ENCODE measurements around the gene BAD. TPM values are rescaled to one million over a fixed set of nuclear protein-coding genes. Genes with fewer than 3 reads are reported as not detected.
A peak's percentile ranks its signal among the peaks of the same experiment; 100 is the strongest.

Gene BAD
- total and polyA plus RNA-seq, 10 of the 15 experiments (the other 5 are each of a cell fraction or from before 2014, with no cell fraction given) = 1.5 to 67.2 (median 39.6) TPM

DNA sequence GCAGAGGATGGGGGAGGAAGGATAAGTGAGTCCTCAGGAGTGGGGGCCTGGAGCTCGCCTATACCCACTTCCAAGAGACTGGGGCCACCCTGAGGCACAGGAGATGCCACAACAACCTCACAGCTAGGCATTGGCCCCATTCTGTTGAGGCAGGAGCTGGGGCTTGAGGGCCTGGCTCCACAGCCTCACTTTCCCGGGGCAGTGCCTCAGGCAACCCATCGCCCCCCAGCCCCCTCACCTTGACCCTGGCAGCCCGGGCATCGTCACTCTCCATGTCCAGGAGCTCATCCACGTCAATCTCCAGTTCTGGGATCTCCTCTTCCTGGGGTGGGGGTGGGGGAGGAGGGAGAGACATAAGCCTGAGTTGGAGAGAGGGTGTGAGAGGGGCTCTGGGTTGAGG is 39.5 kb downstream of the BAD start (continued):
- TF ChIP-seq, protein P1, sequence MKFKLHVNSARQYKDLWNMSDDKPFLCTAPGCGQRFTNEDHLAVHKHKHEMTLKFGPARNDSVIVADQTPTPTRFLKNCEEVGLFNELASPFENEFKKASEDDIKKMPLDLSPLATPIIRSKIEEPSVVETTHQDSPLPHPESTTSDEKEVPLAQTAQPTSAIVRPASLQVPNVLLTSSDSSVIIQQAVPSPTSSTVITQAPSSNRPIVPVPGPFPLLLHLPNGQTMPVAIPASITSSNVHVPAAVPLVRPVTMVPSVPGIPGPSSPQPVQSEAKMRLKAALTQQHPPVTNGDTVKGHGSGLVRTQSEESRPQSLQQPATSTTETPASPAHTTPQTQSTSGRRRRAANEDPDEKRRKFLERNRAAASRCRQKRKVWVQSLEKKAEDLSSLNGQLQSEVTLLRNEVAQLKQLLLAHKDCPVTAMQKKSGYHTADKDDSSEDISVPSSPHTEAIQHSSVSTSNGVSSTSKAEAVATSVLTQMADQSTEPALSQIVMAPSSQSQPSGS (IDR thresholded peaks at IDR 0.05; ENCODE audit: low read length) = no peak
- no peak for TF ChIP-seq CHD1 (IDR thresholded peaks at IDR 0.05; ENCODE audit: low read depth, low read length)
- TF ChIP-seq POLR2AphosphoS2 (IDR thresholded peaks at IDR 0.05; ENCODE audit: low read depth, low read length) = no peak
- no peak for TF ChIP-seq TARDBP (IDR thresholded peaks at IDR 0.05; ENCODE audit: borderline replicate concordance)

DNA sequence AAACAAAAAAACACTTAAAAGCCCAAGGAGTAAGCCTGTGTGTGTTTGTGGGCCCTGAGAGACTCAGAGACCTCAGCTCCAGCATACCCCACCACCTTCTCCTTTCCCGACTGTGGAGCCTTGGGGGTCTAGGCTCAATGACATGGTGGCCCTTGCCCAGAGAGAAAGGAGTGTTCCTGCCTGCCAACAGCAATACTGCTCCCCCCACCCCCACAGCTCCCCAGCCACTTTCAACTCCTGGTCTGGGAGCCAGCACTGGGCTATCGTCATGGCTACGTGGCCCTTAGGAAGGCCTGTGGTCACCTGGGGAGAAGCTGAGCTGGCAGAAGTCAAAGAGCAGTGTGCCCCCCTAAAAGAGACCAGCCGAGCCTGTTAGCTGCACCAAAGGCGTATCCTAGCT is 40.4 kb downstream of the BAD start:
- no peak for ATAC-seq

More for the DNA sequence above, 40.4 kb downstream of the BAD start:
- Histone ChIP-seq H3K9me3 (replicated peaks; ENCODE audit: control insufficient read depth, insufficient read depth, low read length) (no peaks in the 10 kb centered on the region), H3K79me2 (ENCODE audit: control insufficient read depth, insufficient read depth, low read length) (peaks cover 38% of the 10 kb centered on the region), H3K4me1 (ENCODE audit: control insufficient read depth, insufficient read depth, low read length) (peaks cover 25% of the 10 kb centered on the region), H3K27ac (ENCODE audit: control insufficient read depth, insufficient read depth) (no peak overlapping the region), H2AFZ (ENCODE audit: control insufficient read depth, low read depth, low read length) (no peak overlapping the region), H3K4me3 (no peak overlapping the region), H3K36me3 (ENCODE audit: control insufficient read depth in 2 of 2, insufficient read depth in 2 of 2, low read length in 1 of 2) (peaks cover 0 to 10% of the 10 kb centered on the region in 2 experiments; a peak in 2 of 4 replicates), H3K27me3 (replicated peaks in 1 of 2; ENCODE audit: control insufficient read depth in 2 of 2, insufficient read depth in 2 of 2, low read length in 1 of 2) (no peaks in the 10 kb centered on the region), H3K9ac (ENCODE audit: control insufficient read depth, insufficient read depth, low read length) (no peak overlapping the region), H3K4me2 (ENCODE audit: control insufficient read depth, insufficient read depth) (0 out of 2 replicates have a peak overlapping the region, but pooled peaks have one; percentile 10), H4K20me1 (ENCODE audit: control insufficient read depth, insufficient read depth) (no peaks in the 10 kb centered on the region)
- no TSS peak for BruUV-seq (replicated peaks)
- FAIRE-seq = no peak
- in situ Hi-C loops (cut with MboI) (loop anchor here (25.0 kb wide), 1 partner anchor 1618 kb away; the partner anchor contains the start of genes CFL1, EFEMP2 and MUS81), intact Hi-C loops (cut with micrococcal nuclease; ENCODE audit: unreplicated experiment) (no loop called here)
- ChIA-PET RAD21 (ENCODE audit: unreplicated experiment) (interaction anchor here (1.0 to 8.6 kb wide), 4 partner anchors 8 to 38 kb away, joined by 3 to 104 read pairs (median 10); partner anchors contain the start of genes FERMT3, NUDT22 and TRPT1), POLR2A (interaction anchor here (1.2 to 7.4 kb wide), 9 partner anchors 16 to 61 kb away, joined by 3 to 82 read pairs (median 5); partner anchors contain the start of genes BAD, DNAJC4, ESRRA and FERMT3), CTCF (interaction anchor here (1.0 to 6.2 kb wide), 7 partner anchors 7 to 111 kb away, joined by 3 to 66 read pairs (median 13); partner anchors contain the start of genes CATSPERZ, FERMT3, NUDT22 and PLCB3), SMC1A (ENCODE audit: uncharacterized antibody, unreplicated experiment) (interaction anchor here (0.8 to 5.0 kb wide), 2 partner anchors 16 to 38 kb away, joined by 3 to 40 read pairs; partner anchors contain the start of gene FERMT3)
- 63% methylated on average over 5 of the region's 5 CpGs for WGBS (ENCODE audit: insufficient coverage, insufficient replicate concordance, low lambda C conversion rate, missing lambda C conversion rate)
- no peak for DNase-seq (ENCODE audit: low read depth, low spot score)
- TF ChIP-seq POU2F2 (IDR thresholded peaks at IDR 0.05; ENCODE audit: borderline replicate concordance, low read depth, low read length) = no peak
- no peak for TF ChIP-seq CHD1 (IDR thresholded peaks at IDR 0.05; ENCODE audit: low read depth, low read length)
- no peak for TF ChIP-seq TARDBP (IDR thresholded peaks at IDR 0.05; ENCODE audit: borderline replicate concordance)
- TF ChIP-seq ZNF384 (IDR thresholded peaks at IDR 0.05; ENCODE audit: borderline replicate concordance, low read depth, low read length) = no peak
- TF ChIP-seq NR2C2 (IDR thresholded peaks at IDR 0.05; ENCODE audit: borderline replicate concordance, control insufficient read depth, insufficient read length, low read depth) = no peak
- 0 out of 2 replicates have a peak, but pooled peaks have one; percentile 35 for TF ChIP-seq POLR2A (IDR thresholded peaks at IDR 0.05; ENCODE audit: low read depth, low read length)
- TF ChIP-seq STAT3 (IDR thresholded peaks at IDR 0.05; ENCODE audit: low read depth, low read length) = no peak
